ENCODE data around the gene BCAT1.

The BCAT1 gene

DNA sequence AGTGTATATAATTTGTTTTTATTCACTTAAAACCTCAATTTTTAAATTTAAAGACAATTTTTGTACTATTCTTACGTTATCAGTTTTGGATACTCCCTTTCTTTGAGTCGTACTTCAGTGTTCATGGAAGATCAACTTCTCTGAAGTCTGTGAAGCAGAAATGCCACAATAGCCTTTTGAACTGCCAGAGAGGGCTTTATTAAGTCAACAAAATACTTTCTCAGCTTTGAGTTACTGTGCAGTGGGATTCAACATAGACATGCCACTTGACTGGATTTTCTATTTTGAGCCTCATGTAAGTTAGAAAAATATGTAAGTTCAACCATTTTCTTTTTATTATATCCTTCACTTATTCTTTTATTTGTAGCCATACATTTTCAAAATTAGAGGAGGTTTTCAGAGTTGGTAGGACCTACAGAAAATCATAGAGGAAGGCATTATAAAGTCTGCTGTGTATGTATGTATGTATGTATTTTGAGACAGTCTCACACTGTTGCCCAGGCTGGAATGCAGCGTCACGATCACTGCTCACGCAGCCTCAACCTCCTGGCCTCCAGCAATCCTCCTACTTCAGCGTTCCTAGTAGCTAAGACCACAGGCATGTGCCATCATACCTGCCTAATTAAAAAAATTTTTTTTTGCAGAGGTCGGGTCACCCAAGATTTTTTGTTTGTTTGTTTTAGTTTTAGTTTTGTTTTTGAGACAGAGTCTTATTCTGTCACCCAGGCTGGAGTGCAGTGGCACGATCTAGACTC is 31.3 kb upstream of the BCAT1 start:
- no peak overlapping the region for H3K27ac ChIP-seq (ENCODE audit: low read depth, low read length)
- no peak overlapping the region for H3K9ac ChIP-seq (ENCODE audit: low read depth in 1 of 2, low read length in 2 of 2)
- H3K4me1 ChIP-seq (ENCODE audit: control insufficient read depth in 1 of 2, insufficient read depth in 2 of 2, low read length in 2 of 2), result no peaks in the 10 kb centered on the region
- H3K36me3 ChIP-seq (ENCODE audit: control insufficient read depth in 1 of 2, insufficient read depth in 2 of 2, low read length in 2 of 2), result no peaks in the 10 kb centered on the region
- no peak overlapping the region for H3K4me3 ChIP-seq (ENCODE audit: low read depth in 1 of 2, low read length in 2 of 2)
- no peaks in the 10 kb centered on the region for H3K9me3 ChIP-seq (ENCODE audit: control insufficient read depth in 1 of 2, low read length in 2 of 2)
- no peaks in the 10 kb centered on the region for H3K27me3 ChIP-seq (ENCODE audit: control insufficient read depth in 1 of 2, insufficient read depth in 2 of 2, low read length in 2 of 2)

DNA sequence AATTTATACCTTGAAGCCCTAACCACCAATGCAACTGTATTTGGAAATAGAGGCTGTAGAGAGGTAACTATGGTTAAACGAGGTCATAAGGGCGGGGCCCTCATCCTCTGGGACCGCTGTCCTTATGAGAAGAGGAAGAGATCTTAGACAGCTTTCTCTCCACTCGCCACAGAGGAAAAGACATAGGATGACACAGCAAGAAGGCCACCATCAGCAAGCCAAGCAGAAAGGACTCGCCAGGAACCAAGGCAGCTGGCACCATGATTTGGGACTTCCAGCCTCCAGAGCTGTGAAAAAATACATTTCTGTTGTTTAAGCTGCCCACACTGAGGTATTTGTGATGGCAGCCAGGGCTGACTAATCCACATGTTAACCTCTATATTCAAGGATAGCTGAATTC is 30.4 kb upstream of the BCAT1 start:
- Histone ChIP-seq H3K4me1 (ENCODE audit: control insufficient read depth in 1 of 2, insufficient read depth in 2 of 2, low read length in 2 of 2) (no peaks in the 10 kb centered on the region), H3K9ac (ENCODE audit: low read depth in 1 of 2, low read length in 2 of 2) (no peak overlapping the region), H3K36me3 (ENCODE audit: control insufficient read depth in 1 of 2, insufficient read depth in 2 of 2, low read length in 2 of 2) (no peaks in the 10 kb centered on the region), H3K27me3 (ENCODE audit: control insufficient read depth in 1 of 2, insufficient read depth in 2 of 2, low read length in 2 of 2) (no peaks in the 10 kb centered on the region), H3K27ac (ENCODE audit: low read depth, low read length) (no peak overlapping the region), H3K9me3 (ENCODE audit: control insufficient read depth in 1 of 2, low read length in 2 of 2) (no peaks in the 10 kb centered on the region), H3K4me3 (ENCODE audit: low read depth in 1 of 2, low read length in 2 of 2) (no peak overlapping the region)

DNA sequence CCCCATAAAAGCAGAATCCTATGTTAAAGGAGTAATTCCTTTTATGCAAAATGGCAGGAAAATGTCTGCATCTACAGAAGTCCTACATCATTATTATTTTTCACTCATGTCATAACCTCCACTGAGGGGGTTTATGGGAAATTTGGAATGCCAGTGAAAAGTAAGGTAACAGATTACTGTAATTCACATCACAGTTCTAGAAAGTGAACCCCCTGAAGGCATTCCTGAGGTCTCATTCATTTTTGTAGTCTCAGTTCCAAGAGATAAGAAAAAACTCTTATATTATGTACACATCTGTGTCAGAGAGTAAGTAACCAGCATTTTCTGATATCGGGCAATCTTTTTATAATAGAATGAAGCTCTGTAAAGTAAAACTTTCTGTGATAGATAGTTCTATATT is 28.8 kb upstream of the BCAT1 start:
- Histone ChIP-seq H3K9me3 (ENCODE audit: control insufficient read depth in 1 of 2, low read length in 2 of 2) (no peaks in the 10 kb centered on the region), H3K4me1 (ENCODE audit: control insufficient read depth in 1 of 2, insufficient read depth in 2 of 2, low read length in 2 of 2) (no peaks in the 10 kb centered on the region), H3K36me3 (ENCODE audit: control insufficient read depth in 1 of 2, insufficient read depth in 2 of 2, low read length in 2 of 2) (no peaks in the 10 kb centered on the region), H3K27ac (ENCODE audit: low read depth, low read length) (no peak overlapping the region), H3K27me3 (ENCODE audit: control insufficient read depth in 1 of 2, insufficient read depth in 2 of 2, low read length in 2 of 2) (no peaks in the 10 kb centered on the region), H3K9ac (ENCODE audit: low read depth in 1 of 2, low read length in 2 of 2) (no peak overlapping the region), H3K4me3 (ENCODE audit: low read depth in 1 of 2, low read length in 2 of 2) (no peak overlapping the region)

DNA sequence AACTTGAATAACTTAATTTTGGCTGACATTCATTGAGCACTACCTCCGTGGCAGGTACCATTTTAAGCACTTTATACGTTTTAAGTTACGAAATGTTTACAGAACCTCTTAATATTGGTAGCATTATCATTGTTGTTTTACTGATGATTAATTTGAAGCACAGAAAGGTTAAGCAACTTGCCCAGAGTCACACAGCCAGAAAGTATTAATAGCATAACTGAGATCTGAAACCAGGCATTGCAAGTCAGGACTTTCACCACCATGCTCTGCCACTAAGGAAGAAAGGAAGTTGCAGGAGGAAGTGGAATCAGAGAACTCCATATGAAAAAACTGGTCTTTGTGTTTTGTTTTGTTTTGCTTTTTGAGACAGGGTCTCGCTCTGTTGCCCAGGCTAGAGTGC is 28.2 kb upstream of the BCAT1 start:
- Histone ChIP-seq H3K36me3 (ENCODE audit: control insufficient read depth in 1 of 2, insufficient read depth in 2 of 2, low read length in 2 of 2) (no peaks in the 10 kb centered on the region), H3K9me3 (ENCODE audit: control insufficient read depth in 1 of 2, low read length in 2 of 2) (no peaks in the 10 kb centered on the region), H3K9ac (ENCODE audit: low read depth in 1 of 2, low read length in 2 of 2) (no peak overlapping the region), H3K27ac (ENCODE audit: low read depth, low read length) (no peak overlapping the region), H3K4me3 (ENCODE audit: low read depth in 1 of 2, low read length in 2 of 2) (no peak overlapping the region), H3K4me1 (ENCODE audit: control insufficient read depth in 1 of 2, insufficient read depth in 2 of 2, low read length in 2 of 2) (no peaks in the 10 kb centered on the region), H3K27me3 (ENCODE audit: control insufficient read depth in 1 of 2, insufficient read depth in 2 of 2, low read length in 2 of 2) (no peaks in the 10 kb centered on the region)

DNA sequence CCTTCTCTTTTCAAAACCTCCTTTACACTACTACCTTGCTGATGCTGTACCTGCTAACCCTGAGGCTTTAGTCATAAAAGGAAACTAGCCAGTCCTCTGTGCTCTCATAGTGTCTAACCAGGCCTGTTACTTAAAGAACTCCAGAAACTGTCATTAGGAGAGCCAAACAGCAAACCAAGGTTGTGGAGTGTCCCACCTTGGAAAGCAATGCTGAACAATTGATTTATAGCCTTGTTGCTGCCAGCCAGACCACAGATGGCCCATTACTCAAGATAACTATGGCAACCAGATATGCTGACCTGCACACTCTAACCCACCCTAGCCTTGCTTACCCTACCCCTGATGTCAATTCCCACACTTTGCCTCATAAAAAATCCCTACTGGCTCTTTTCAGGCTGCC is 26.5 kb upstream of the BCAT1 start:
- no peaks in the 10 kb centered on the region for H3K4me1 ChIP-seq (ENCODE audit: control insufficient read depth in 1 of 2, insufficient read depth in 2 of 2, low read length in 2 of 2)
- H3K27me3 ChIP-seq (ENCODE audit: control insufficient read depth in 1 of 2, insufficient read depth in 2 of 2, low read length in 2 of 2), result no peaks in the 10 kb centered on the region
- no peaks in the 10 kb centered on the region for H3K9me3 ChIP-seq (ENCODE audit: control insufficient read depth in 1 of 2, low read length in 2 of 2)
- no peak overlapping the region for H3K27ac ChIP-seq (ENCODE audit: low read depth, low read length)
- H3K9ac ChIP-seq (ENCODE audit: low read depth in 1 of 2, low read length in 2 of 2), result no peak overlapping the region
- no peak overlapping the region for H3K4me3 ChIP-seq (ENCODE audit: low read depth in 1 of 2, low read length in 2 of 2)
- H3K36me3 ChIP-seq (ENCODE audit: control insufficient read depth in 1 of 2, insufficient read depth in 2 of 2, low read length in 2 of 2), result no peaks in the 10 kb centered on the region

DNA sequence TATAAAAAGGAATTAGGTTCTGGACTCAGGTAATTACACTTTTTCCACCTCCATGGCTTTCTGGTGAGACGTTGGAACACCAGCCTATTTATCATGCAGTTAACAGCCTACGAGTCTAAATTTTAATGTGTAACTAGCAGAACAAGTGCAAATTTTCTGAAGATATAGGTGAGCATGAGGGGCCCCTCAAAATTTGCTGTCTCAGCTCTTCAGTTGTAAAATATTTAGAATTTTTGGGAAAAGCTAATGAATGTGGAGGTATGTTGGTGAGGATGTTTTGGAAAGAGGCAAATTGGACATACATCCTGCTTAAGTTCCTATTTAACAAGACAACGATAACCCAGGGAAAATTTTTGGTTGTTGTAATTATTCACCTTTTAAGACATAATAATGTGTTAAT is 25.3 kb upstream of the BCAT1 start:
- no peak overlapping the region for H3K9ac ChIP-seq (ENCODE audit: low read depth in 1 of 2, low read length in 2 of 2)
- H3K4me3 ChIP-seq (ENCODE audit: low read depth in 1 of 2, low read length in 2 of 2), result no peak overlapping the region
- H3K9me3 ChIP-seq (ENCODE audit: control insufficient read depth in 1 of 2, low read length in 2 of 2), result no peaks in the 10 kb centered on the region
- no peaks in the 10 kb centered on the region for H3K4me1 ChIP-seq (ENCODE audit: control insufficient read depth in 1 of 2, insufficient read depth in 2 of 2, low read length in 2 of 2)
- H3K36me3 ChIP-seq (ENCODE audit: control insufficient read depth in 1 of 2, insufficient read depth in 2 of 2, low read length in 2 of 2), result no peaks in the 10 kb centered on the region
- no peaks in the 10 kb centered on the region for H3K27me3 ChIP-seq (ENCODE audit: control insufficient read depth in 1 of 2, insufficient read depth in 2 of 2, low read length in 2 of 2)
- no peak overlapping the region for H3K27ac ChIP-seq (ENCODE audit: low read depth, low read length)

DNA sequence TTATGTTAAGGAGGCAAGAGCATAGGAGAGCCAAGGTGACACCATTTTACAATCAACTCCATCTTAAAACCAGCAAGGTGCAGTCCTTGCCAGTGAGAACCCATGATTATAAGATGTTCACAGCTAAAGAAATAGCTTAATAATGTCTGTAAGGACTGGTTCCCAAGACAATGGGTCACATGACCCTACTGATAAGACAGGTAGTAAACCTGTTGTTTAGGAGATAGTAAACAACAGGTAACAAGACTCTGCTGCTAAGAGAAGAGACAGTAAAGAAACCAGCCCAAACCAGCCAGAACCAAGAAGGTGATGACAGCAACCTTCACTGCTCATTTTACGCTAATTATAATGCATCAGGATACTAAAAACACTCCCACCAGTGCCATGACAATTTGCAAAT is 23.2 kb upstream of the BCAT1 start:
- Histone ChIP-seq H3K9me3 (ENCODE audit: control insufficient read depth in 1 of 2, low read length in 2 of 2) (no peaks in the 10 kb centered on the region), H3K27ac (ENCODE audit: low read depth, low read length) (no peak overlapping the region), H3K36me3 (ENCODE audit: control insufficient read depth in 1 of 2, insufficient read depth in 2 of 2, low read length in 2 of 2) (no peaks in the 10 kb centered on the region), H3K4me1 (ENCODE audit: control insufficient read depth in 1 of 2, insufficient read depth in 2 of 2, low read length in 2 of 2) (no peaks in the 10 kb centered on the region), H3K4me3 (ENCODE audit: low read depth in 1 of 2, low read length in 2 of 2) (no peak overlapping the region), H3K9ac (ENCODE audit: low read depth in 1 of 2, low read length in 2 of 2) (no peak overlapping the region), H3K27me3 (ENCODE audit: control insufficient read depth in 1 of 2, insufficient read depth in 2 of 2, low read length in 2 of 2) (no peaks in the 10 kb centered on the region)

DNA sequence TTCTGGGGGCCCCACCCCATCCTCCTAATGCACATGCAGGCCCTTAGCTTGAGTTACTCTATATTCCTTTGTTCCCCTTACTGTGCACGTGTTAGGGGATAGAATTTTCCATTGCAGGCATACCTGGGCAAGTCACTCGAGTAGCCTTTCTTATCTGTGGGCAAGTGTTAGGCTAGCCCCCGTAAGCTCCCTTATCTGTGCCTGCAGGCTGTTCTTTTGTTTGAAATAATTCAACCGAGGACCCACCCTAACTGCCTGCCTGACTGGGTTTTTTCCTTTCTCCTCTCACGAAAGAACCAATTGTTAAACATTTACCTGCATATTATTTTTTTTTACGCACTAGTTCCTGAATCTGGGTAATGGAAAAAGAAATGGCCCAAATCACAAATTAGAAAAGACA is 21.3 kb upstream of the BCAT1 start:
- Histone ChIP-seq H3K9ac (ENCODE audit: low read depth in 1 of 2, low read length in 2 of 2) (no peak overlapping the region), H3K4me1 (ENCODE audit: control insufficient read depth in 1 of 2, insufficient read depth in 2 of 2, low read length in 2 of 2) (no peaks in the 10 kb centered on the region), H3K36me3 (ENCODE audit: control insufficient read depth in 1 of 2, insufficient read depth in 2 of 2, low read length in 2 of 2) (no peaks in the 10 kb centered on the region), H3K4me3 (ENCODE audit: low read depth in 1 of 2, low read length in 2 of 2) (no peak overlapping the region), H3K27me3 (ENCODE audit: control insufficient read depth in 1 of 2, insufficient read depth in 2 of 2, low read length in 2 of 2) (no peaks in the 10 kb centered on the region), H3K9me3 (ENCODE audit: control insufficient read depth in 1 of 2, low read length in 2 of 2) (no peaks in the 10 kb centered on the region), H3K27ac (ENCODE audit: low read depth, low read length) (no peak overlapping the region)

DNA sequence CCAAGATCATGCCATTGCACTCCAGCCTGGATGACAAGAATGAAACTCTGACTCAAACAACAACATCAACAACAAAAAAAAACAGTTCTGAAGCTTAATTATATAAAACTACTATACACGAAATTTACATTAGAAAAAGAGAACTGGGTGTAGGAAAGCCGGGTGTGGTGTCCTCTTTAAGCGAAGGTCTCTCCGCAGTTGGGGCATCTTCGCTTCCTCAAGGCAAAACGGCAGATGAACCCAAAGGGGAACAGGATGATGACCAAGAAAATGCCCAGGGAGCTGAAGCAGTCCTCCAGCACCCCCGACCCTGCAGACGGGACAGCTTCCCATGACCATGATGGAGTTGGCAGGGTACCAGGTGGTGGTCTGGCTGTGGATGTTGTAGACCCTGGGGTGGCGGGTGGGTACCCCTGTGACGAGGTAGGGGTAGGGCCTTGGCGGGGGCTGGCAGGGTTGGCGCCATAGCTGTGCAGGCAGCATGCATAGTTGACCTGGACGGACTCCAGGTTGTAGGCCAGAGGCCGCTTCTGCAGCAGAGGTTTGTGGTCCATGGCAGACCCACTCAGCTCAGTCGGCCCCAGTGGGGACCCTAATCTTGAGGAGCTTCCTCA is 18.2 kb upstream of the BCAT1 start:
- no peaks in the 10 kb centered on the region for H3K36me3 ChIP-seq (ENCODE audit: control insufficient read depth in 1 of 2, insufficient read depth in 2 of 2, low read length in 2 of 2)
- no peak overlapping the region for H3K9ac ChIP-seq (ENCODE audit: low read depth in 1 of 2, low read length in 2 of 2)
- H3K4me3 ChIP-seq (ENCODE audit: low read depth in 1 of 2, low read length in 2 of 2), result no peak overlapping the region
- H3K27me3 ChIP-seq (ENCODE audit: control insufficient read depth in 1 of 2, insufficient read depth in 2 of 2, low read length in 2 of 2), result no peaks in the 10 kb centered on the region
- no peak overlapping the region for H3K27ac ChIP-seq (ENCODE audit: low read depth, low read length)
- no peaks in the 10 kb centered on the region for H3K9me3 ChIP-seq (ENCODE audit: control insufficient read depth in 1 of 2, low read length in 2 of 2)
- no peaks in the 10 kb centered on the region for H3K4me1 ChIP-seq (ENCODE audit: control insufficient read depth in 1 of 2, insufficient read depth in 2 of 2, low read length in 2 of 2)

DNA sequence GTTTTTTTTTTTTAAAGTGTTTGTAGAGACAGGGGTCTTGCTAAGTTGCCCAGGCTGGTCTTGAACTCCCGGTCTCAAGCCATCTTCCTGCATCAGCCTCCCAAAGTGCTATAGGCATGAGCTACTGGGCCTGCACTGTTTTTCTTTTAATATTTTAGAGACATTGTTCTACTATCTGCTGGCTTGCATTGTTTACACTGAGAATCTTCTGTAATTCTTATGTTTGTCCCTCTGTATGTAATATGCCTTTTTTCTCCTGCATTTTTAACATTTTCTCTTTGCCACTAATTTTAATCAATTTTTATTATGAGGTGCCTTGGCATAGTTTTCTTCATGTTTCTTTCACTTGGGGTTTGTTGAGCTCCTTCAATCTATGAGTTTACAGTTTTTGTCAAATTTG is 15.4 kb upstream of the BCAT1 start:
- no peaks in the 10 kb centered on the region for H3K9me3 ChIP-seq (ENCODE audit: control insufficient read depth in 1 of 2, low read length in 2 of 2)
- no peak overlapping the region for H3K9ac ChIP-seq (ENCODE audit: low read depth in 1 of 2, low read length in 2 of 2)
- no peaks in the 10 kb centered on the region for H3K27me3 ChIP-seq (ENCODE audit: control insufficient read depth in 1 of 2, insufficient read depth in 2 of 2, low read length in 2 of 2)
- no peaks in the 10 kb centered on the region for H3K36me3 ChIP-seq (ENCODE audit: control insufficient read depth in 1 of 2, insufficient read depth in 2 of 2, low read length in 2 of 2)
- H3K27ac ChIP-seq (ENCODE audit: low read depth, low read length), result no peak overlapping the region
- H3K4me3 ChIP-seq (ENCODE audit: low read depth in 1 of 2, low read length in 2 of 2), result no peak overlapping the region
- no peaks in the 10 kb centered on the region for H3K4me1 ChIP-seq (ENCODE audit: control insufficient read depth in 1 of 2, insufficient read depth in 2 of 2, low read length in 2 of 2)

Data from duodenal mucosa (tissue), 2 donors.